ENCODE results near the gene MRPL4. TPM values are rescaled to one million over a fixed set of nuclear protein-coding genes. Genes with fewer than 3 reads are reported as not detected.

MRPL4 gene
- total RNA-seq, 2 experiments from 2014 or later, result 85.4 to 112 TPM

DNA sequence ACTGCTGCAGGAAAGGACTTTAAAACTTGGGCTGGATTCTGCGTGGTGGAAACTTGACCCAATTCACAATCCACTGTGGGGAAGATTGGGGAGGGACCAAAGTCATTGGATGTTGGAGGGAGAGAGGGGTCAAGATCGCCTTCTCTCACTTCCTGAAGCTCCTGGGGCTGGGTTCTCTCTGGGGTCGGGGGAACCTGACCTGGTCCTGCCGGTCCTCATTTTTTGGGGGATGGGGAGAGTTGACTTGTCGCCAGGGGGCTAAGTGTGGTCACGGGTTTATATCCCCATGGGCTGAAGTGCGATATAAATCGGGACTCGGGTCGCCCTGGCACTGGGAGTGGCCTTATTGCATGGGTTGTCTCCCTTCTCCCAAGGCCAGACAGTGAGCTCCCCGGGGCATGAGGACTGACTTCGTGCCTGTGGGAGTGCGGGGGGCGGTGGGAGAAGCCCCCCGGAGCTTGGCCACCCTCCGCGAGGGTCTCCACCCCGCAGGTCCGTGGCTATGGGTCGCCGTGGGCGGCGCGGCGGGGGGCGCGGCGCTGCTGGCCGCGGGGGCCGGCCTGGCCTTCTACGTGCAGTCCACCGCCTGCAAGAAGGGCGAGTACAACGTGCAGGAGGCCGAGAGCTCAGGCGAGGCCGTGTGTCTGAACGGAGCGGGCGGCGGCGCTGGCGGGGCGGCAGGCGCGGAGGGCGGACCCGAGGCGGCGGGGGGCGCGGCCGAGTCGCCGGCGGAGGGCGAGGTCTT lies 44.0 kb downstream of the MRPL4 start:
- ATAC-seq, result no peak
- peaks cover 56% of the 10 kb centered on the region for H3K27me3 Mint-ChIP-seq
- no peak for DNase-seq
- H3K4me1 Mint-ChIP-seq, result peaks cover 35% of the 10 kb centered on the region
- peaks cover 2% of the 10 kb centered on the region for H3K36me3 Mint-ChIP-seq
- CTCF ChIA-PET, result interaction anchor here (1.0 to 1.8 kb wide), 6 partner anchors 16 to 95 kb away, joined by 3 to 7 read pairs (median 5); partner anchors contain the start of gene ICAM1
- peak overlapping the region; percentile 69 for H3K4me3 Mint-ChIP-seq
- H3K27ac Mint-ChIP-seq, result peak overlapping the region; percentile 67
- no peaks in the 10 kb centered on the region for H3K9me3 Mint-ChIP-seq (ENCODE audit: low read depth)

- H3K9me3 Mint-ChIP-seq (ENCODE audit: low read depth), result no peaks in the 10 kb centered on the region
- ATAC-seq (no peak), DNase-seq (no peak)
- CTCF ChIA-PET, result interaction anchor here (0.7 to 1.9 kb wide), 6 partner anchors 10 to 89 kb away, joined by 3 to 9 read pairs (median 4); partner anchors contain the start of gene ICAM5
- H3K27me3 Mint-ChIP-seq, result peaks cover 26% of the 10 kb centered on the region
- no peak overlapping the region for H3K27ac Mint-ChIP-seq
- peaks cover 2% of the 10 kb centered on the region for H3K36me3 Mint-ChIP-seq
- peaks cover 11% of the 10 kb centered on the region for H3K4me1 Mint-ChIP-seq
- H3K4me3 Mint-ChIP-seq, result no peak overlapping the region
These were observed 47.8 kb downstream of the MRPL4 start for GRCh38 chr19:10299545-10300458.

DNA sequence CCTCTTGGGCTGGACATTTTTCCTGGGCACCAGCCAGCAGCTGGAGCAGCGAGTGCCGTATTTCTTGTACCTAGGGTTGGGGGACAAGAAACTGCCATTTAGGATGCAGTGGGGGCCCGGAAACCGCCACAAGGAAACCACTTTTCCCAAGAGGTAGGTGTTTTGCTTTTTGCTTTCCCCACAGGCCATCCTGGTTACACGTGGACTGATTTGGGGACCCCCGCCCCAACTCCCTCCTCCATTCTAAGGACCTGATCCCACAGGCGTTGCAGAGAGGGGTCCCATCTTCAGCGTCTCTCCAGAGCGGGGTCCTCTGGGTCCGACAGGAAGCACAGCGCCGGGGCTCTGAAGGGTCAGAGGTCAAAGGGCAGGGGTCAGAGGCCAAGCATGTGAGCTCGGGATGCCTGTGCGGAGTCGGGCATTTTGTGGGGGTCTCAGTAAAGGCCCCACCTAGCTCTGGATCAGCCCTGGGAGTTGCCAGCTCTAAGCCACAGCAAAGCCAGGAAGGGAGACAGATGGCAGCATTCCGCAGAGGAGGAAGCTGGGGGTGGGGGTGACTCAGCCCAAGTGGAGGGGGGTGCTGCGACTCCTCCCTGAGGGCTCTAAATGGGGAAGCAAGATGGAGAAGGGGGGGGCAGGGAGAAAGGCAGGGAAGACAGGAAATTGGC lies 53.3 kb downstream of the MRPL4 start:
- Mint-ChIP-seq H3K4me1 (no peaks in the 10 kb centered on the region), H3K27ac (no peak overlapping the region), H3K4me3 (no peak overlapping the region), H3K36me3 (no peaks in the 10 kb centered on the region), H3K27me3 (peaks cover 6% of the 10 kb centered on the region), H3K9me3 (ENCODE audit: low read depth) (no peaks in the 10 kb centered on the region)
- ATAC-seq (peak; percentile 12), DNase-seq (no peak)
- CTCF ChIA-PET, result interaction anchor here (1.8 to 4.5 kb wide), 2 partner anchors 28 to 35 kb away, joined by 5 to 18 read pairs; partner anchors contain the start of genes ICAM1 and RAVER1

DNA sequence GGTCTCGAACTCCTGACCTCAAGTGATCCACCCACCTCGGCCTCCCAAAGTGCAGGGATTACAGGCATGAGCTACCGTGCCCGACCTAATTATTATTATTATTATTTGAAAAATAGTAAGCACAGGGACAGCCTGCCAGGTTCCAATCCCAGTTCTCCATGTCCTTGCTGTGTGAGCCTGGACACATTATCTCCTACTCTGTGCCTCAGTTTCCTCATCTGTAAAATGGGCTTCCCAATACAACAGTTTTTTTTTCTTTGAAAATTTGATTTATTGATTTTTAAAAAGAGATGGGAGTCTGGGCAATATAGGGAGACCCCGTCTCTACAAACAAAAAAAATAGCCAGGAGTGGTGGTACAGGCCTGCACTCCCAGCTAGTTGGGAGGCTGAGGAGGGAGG lies 54.3 kb downstream of the MRPL4 start:
- no peaks in the 10 kb centered on the region for H3K36me3 Mint-ChIP-seq
- no peaks in the 10 kb centered on the region for H3K9me3 Mint-ChIP-seq (ENCODE audit: low read depth)
- no peaks in the 10 kb centered on the region for H3K4me1 Mint-ChIP-seq
- H3K27me3 Mint-ChIP-seq, result peaks cover 3% of the 10 kb centered on the region
- ATAC-seq (no peak), DNase-seq (no peak)
- H3K27ac Mint-ChIP-seq, result no peak overlapping the region
- H3K4me3 Mint-ChIP-seq, result no peak overlapping the region
- CTCF ChIA-PET, result interaction anchor here (1.5 to 4.5 kb wide), 3 partner anchors 27 to 39 kb away, joined by 5 to 18 read pairs (median 5); partner anchors contain the start of genes ICAM1 and RAVER1

GRCh38 chr19:10309423-10309822 lies 57.4 kb downstream of the MRPL4 start, which contains the start of gene ZGLP1:
TSS of gene ZGLP1 (minus strand) at chr19:10309815.
- no peak for DNase-seq
- Mint-ChIP-seq H3K36me3 (no peaks in the 10 kb centered on the region), H3K4me1 (peaks cover 2% of the 10 kb centered on the region), H3K9me3 (ENCODE audit: low read depth) (no peaks in the 10 kb centered on the region), H3K27me3 (no peaks in the 10 kb centered on the region), H3K4me3 (no peak within 1 kb of the TSS), H3K27ac (no peak within 1 kb of the TSS)
- CTCF ChIA-PET, result no interaction called here
- no peak for ATAC-seq

Small RNA genes within 50 kb of the gene (microRNA-seq; reads per million reads assigned to microRNA genes)
- gene MIR4322, result not detected

Other genes starting within 250 kb of the MRPL4 start
- under 1 TPM in 1 of 2 experiments, not detected in 1; 0.09 TPM for gene COL5A3, start 241.7 kb upstream of the MRPL4 start, total RNA-seq
- gene RDH8, start 238.7 kb upstream of the MRPL4 start, total RNA-seq, result not detected
- gene SHFL, start 165.9 kb upstream of the MRPL4 start, total RNA-seq, result 100 to 1,000 TPM in 1 of 2 experiments, 10 to 100 TPM in 1; 95.3 to 146 TPM
- gene ANGPTL6, start 149.5 kb upstream of the MRPL4 start, total RNA-seq, result 1 to 10 TPM; 2.7 to 3.3 TPM
- gene PPAN, start 145.9 kb upstream of the MRPL4 start, total RNA-seq, result 100 to 1,000 TPM in 1 of 2 experiments, 10 to 100 TPM in 1; 98.5 to 115 TPM
- gene P2RY11, start 140.5 kb upstream of the MRPL4 start, total RNA-seq, result 10 to 100 TPM; 36.0 to 43.7 TPM
- gene EIF3G, start 132.3 kb upstream of the MRPL4 start, total RNA-seq, result 100 to 1,000 TPM; 216 to 256 TPM
- 100 to 1,000 TPM; 433 to 500 TPM for gene DNMT1, start 57.3 kb upstream of the MRPL4 start, total RNA-seq
- 1 to 10 TPM; 6.1 to 8.5 TPM for gene S1PR2, start 20.9 kb upstream of the MRPL4 start, total RNA-seq
- gene ICAM1, start 18.9 kb downstream of the MRPL4 start, total RNA-seq, result 10 to 100 TPM; 17.7 to 31.5 TPM
- under 1 TPM; 0.89 to 0.99 TPM for gene ICAM4, start 34.7 kb downstream of the MRPL4 start, total RNA-seq
- under 1 TPM; 0.41 to 0.84 TPM for gene ICAM5, start 37.7 kb downstream of the MRPL4 start, total RNA-seq
- 1 to 10 TPM in 1 of 2 experiments, under 1 TPM in 1; 0.93 to 3.3 TPM for gene ZGLP1, start 57.6 kb downstream of the MRPL4 start, total RNA-seq
- 10 to 100 TPM in 1 of 2 experiments, 1 to 10 TPM in 1; 7.4 to 11.1 TPM for gene FDX2, start 63.8 kb downstream of the MRPL4 start, total RNA-seq
- gene RAVER1, start 81.3 kb downstream of the MRPL4 start, total RNA-seq, result 10 to 100 TPM; 87.0 to 87.8 TPM
- gene ICAM3, start 87.4 kb downstream of the MRPL4 start, total RNA-seq, result 100 to 1,000 TPM; 169 to 192 TPM
- gene TYK2, start 128.4 kb downstream of the MRPL4 start, total RNA-seq, result 100 to 1,000 TPM; 277 to 296 TPM
- gene CDC37, start 151.3 kb downstream of the MRPL4 start, total RNA-seq, result 100 to 1,000 TPM; 283 to 309 TPM
- 100 to 1,000 TPM in 1 of 2 experiments, 10 to 100 TPM in 1; 74.9 to 103 TPM for gene PDE4A, start 168.3 kb downstream of the MRPL4 start, total RNA-seq

All from activated CD8-positive, alpha-beta memory T cell treated with anti-CD3 and anti-CD28 coated beads, Interleukin-2, amount 10 ng/mL, durations not matched to agents 7 days and 5 days (primary cell).